KMS-11 (cell line): Measurements from ENCODE around the gene MDFIC.

ENCODE experiments used
- H2AFZ ChIP-seq: fragments of 200-600 bp; sonication (generic); 2 replicates; pipeline ENCODE4 v1.6.1; 2016; ENCODE audit warnings: antibody characterized with exemption, mixed run types, low read depth
- H3K27ac ChIP-seq: fragments of 200-600 bp; sonication (generic); 2 replicates; pipeline ENCODE4 v1.6.1; 2016; ENCODE audit warnings: mild to moderate bottlenecking, mixed run types
- H3K27me3 ChIP-seq: fragments of 200-600 bp; sonication (generic); 2 replicates; pipeline ENCODE4 v1.6.1; 2017; ENCODE audit warnings: mild to moderate bottlenecking, low read depth, mixed run types, moderate library complexity; ENCODE audit not compliant: insufficient read depth
- H3K36me3 ChIP-seq: fragments of 200-600 bp; sonication (generic); 2 replicates; pipeline ENCODE4 v1.6.1; 2017; ENCODE audit warnings: mild to moderate bottlenecking, mixed run types; ENCODE audit not compliant: insufficient read depth
- H3K4me1 ChIP-seq: fragments of 200-600 bp; sonication (generic); 2 replicates; pipeline ENCODE4 v1.6.1; 2016; ENCODE audit warnings: mild to moderate bottlenecking, low read depth, mixed run types; ENCODE audit not compliant: poor library complexity, severe bottlenecking
- H3K4me2 ChIP-seq: fragments of 200-600 bp; sonication (generic); 2 replicates; pipeline ENCODE4 v1.7.0; 2016; ENCODE audit warnings: mild to moderate bottlenecking, mixed run types
- H3K4me3 ChIP-seq: fragments of 200-600 bp; sonication (generic); IDR thresholded peaks from 2 replicates; pipeline ENCODE4 v1.6.1; 2017; ENCODE audit warnings: low read depth, low read length, mixed read lengths; ENCODE audit not compliant: insufficient read depth
- H3K79me2 ChIP-seq: fragments of 200-600 bp; sonication (generic); 2 replicates; pipeline ENCODE4 v1.6.1; 2016; ENCODE audit warnings: low read depth, mixed run types; ENCODE audit not compliant: insufficient read depth
- H3K9ac ChIP-seq: fragments of 200-600 bp; sonication (generic); 2 replicates; pipeline ENCODE4 v1.6.1; 2016; ENCODE audit warnings: mild to moderate bottlenecking, mixed run types
- H4K20me1 ChIP-seq: fragments of 200-600 bp; sonication (generic); 2 replicates; pipeline ENCODE4 v1.6.1; 2016; ENCODE audit warnings: mild to moderate bottlenecking, mixed run types; ENCODE audit not compliant: insufficient read depth
- CTCF ChIP-seq: fragments of 200-600 bp; sonication (generic); conservative IDR thresholded peaks from 2 replicates; pipeline ENCODE4 v1.6.1; 2017; ENCODE audit warnings: low read depth, mild to moderate bottlenecking, antibody characterized with exemption, low read length, moderate library complexity, mixed read lengths

MDFIC gene

GRCh38 chr7:115038158-115038557 is 116.3 kb downstream of the MDFIC start:
- Histone ChIP-seq H2AFZ (no peak overlapping the region), H3K27me3 (no peaks in the 10 kb centered on the region), H3K36me3 (no peaks in the 10 kb centered on the region), H3K4me2 (no peak overlapping the region), H3K9ac (no peak overlapping the region), H3K4me1 (peaks cover 22% of the 10 kb centered on the region), H3K27ac (no peak overlapping the region), H4K20me1 (no peaks in the 10 kb centered on the region), H3K4me3 (no peak overlapping the region), H3K79me2 (no peaks in the 10 kb centered on the region)
- TF ChIP-seq CTCF = no peak

- Histone ChIP-seq H3K4me2 (no peak overlapping the region), H3K4me3 (no peak overlapping the region), H3K9ac (no peak overlapping the region), H2AFZ (no peak overlapping the region), H3K4me1 (peaks cover 30% of the 10 kb centered on the region), H3K79me2 (no peaks in the 10 kb centered on the region), H3K27ac (no peak overlapping the region), H3K27me3 (no peaks in the 10 kb centered on the region), H3K36me3 (no peaks in the 10 kb centered on the region), H4K20me1 (no peaks in the 10 kb centered on the region)
- no peak for TF ChIP-seq CTCF
These were observed 118.2 kb downstream of the MDFIC start for GRCh38 chr7:115040057-115040456.

GRCh38 chr7:115040495-115040894 is 118.6 kb downstream of the MDFIC start:
- H3K4me3 ChIP-seq = no peak overlapping the region
- no peaks in the 10 kb centered on the region for H3K79me2 ChIP-seq
- no peaks in the 10 kb centered on the region for H3K27me3 ChIP-seq
- H3K4me1 ChIP-seq = peaks cover 30% of the 10 kb centered on the region
- H3K4me2 ChIP-seq = no peak overlapping the region
- TF ChIP-seq CTCF = no peak
- no peak overlapping the region for H2AFZ ChIP-seq
- no peaks in the 10 kb centered on the region for H4K20me1 ChIP-seq
- H3K9ac ChIP-seq = no peak overlapping the region
- no peak overlapping the region for H3K27ac ChIP-seq
- no peaks in the 10 kb centered on the region for H3K36me3 ChIP-seq

- no peak overlapping the region for H3K4me3 ChIP-seq
- no peaks in the 10 kb centered on the region for H3K27me3 ChIP-seq
- H3K79me2 ChIP-seq = no peaks in the 10 kb centered on the region
- no peaks in the 10 kb centered on the region for H4K20me1 ChIP-seq
- H2AFZ ChIP-seq = no peak overlapping the region
- H3K4me2 ChIP-seq = no peak overlapping the region
- TF ChIP-seq CTCF = no peak
- H3K27ac ChIP-seq = no peak overlapping the region
- H3K9ac ChIP-seq = no peak overlapping the region
- peaks cover 17% of the 10 kb centered on the region for H3K4me1 ChIP-seq
- H3K36me3 ChIP-seq = no peaks in the 10 kb centered on the region
These were observed 120.7 kb downstream of the MDFIC start for GRCh38 chr7:115042596-115042995.

- no peaks in the 10 kb centered on the region for H3K79me2 ChIP-seq
- no peak overlapping the region for H3K27ac ChIP-seq
- H3K4me3 ChIP-seq = no peak overlapping the region
- no peaks in the 10 kb centered on the region for H4K20me1 ChIP-seq
- H3K36me3 ChIP-seq = no peaks in the 10 kb centered on the region
- no peak overlapping the region for H2AFZ ChIP-seq
- no peaks in the 10 kb centered on the region for H3K27me3 ChIP-seq
- no peak overlapping the region for H3K9ac ChIP-seq
- H3K4me2 ChIP-seq = no peak overlapping the region
- peaks cover 8% of the 10 kb centered on the region for H3K4me1 ChIP-seq
- TF ChIP-seq CTCF = no peak
These were observed 121.7 kb downstream of the MDFIC start for GRCh38 chr7:115043605-115044004.
